ENCODE data around the gene MIEN1.
A peak's percentile ranks its signal among the peaks of the same experiment; 100 is the strongest.
"Not testable (repeated sequence)": the region's sequence is repeated elsewhere in the genome, so short reads cannot be mapped to it uniquely, and the experiment has no call there.

The MIEN1 gene

DNA sequence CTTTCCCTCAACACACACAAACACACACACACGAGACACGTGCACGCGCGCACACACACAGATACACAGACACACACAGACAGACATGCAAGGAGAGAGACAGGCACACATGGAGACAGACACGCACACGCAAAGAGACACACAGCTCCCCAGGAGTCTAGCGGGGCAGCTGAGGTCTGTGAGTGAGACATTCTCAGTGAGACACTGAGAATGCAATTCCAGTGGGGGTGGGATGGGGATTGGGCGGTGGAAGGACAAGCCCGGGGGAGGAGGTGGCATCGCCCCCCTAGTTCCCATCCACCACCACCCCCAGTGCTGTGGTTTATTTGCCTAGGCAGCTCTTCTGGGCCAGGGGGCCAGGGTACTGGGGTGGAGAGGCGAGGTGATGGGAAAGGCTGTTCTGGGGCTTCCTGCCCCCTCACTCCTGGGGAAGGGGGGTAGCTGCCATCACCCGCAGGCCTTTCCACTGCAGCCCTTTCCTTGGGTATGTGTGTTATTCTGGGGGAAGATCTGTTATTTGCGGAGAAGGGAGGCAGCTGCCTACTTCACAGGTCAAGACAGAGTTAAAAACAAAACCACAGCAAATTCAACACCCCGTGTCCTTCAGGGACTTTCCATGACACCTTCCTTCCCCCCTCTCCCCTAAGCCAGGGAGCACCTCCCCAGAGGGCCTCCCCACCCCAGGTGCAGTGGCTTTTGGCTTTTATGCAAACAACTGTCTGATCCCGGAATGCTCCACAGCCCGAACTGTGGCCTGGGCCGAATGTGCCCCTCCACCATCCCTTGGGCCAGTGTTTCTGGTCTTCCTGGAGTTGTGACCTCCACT lies 25.4 kb upstream of the MIEN1 start:
- DNase-seq, result no peak

DNA sequence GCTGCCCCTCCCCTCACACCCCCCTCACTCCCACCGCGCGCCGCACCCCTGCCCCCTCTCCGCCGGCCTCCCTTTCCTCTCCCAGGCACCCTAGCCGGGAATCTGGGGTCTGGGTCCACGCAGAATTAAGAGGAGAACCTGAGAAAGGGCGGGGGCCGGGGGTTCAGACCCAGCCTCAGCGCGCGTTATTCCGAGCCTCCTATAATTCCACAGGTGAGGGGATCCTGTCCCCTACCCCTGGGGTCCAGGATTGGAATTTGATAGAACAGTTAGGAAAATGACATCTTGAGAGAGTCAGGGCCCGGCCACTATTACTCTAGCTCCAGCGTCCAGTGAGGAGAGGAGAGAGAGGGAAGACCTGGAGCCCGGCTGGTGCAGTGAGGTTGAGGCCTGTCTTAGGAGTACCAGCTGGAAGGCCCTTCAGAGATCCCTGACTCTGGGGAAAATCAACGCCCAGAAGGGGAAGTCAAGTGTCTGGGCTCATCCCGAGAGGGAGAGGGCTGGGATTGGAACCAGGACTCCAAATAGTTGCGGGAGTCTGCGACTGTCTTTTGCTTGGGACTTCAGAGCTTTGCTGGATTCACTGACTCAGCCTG lies 24.7 kb upstream of the MIEN1 start:
- no peak for DNase-seq

DNA sequence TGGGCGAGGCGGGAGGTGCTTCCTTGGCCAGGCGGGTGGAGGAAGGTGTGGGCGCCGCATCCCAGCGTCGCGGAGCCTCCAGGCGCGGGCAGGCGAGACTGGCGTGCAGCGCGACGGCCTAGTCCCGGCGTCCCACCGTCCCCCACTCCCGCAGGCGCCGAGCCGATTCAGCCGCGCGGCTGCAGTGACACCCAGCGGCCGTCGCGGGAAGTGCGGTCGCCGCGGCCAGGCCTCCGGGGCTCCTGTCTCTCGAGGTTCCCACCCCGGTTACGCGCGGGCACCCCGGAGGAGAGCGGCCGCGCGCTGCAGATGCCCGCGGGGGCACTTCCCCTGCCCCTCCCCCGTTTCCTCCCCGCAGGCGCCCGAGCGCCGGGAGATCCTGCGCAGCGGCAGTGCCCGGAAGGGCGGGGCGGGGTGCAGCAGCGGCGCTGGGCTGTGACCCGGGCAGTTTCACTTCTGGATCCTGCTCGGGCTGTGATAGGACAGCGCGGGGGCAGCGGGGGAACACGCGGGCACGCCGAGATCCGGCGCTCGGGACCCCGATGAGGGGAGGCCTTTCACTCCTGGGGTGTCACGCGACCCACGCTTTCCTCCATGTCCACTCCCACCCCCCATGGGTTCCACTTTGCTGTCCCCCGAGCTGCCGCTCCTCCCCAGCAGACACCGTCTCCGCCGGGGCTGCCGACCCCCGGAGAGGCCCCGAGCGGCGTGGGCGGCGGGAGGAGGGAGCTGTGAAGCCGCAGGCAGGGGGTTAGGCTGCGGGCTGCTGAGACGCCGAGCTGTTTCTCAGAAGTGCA lies 24.0 kb upstream of the MIEN1 start:
- DNase-seq, result peak; percentile 94

DNA sequence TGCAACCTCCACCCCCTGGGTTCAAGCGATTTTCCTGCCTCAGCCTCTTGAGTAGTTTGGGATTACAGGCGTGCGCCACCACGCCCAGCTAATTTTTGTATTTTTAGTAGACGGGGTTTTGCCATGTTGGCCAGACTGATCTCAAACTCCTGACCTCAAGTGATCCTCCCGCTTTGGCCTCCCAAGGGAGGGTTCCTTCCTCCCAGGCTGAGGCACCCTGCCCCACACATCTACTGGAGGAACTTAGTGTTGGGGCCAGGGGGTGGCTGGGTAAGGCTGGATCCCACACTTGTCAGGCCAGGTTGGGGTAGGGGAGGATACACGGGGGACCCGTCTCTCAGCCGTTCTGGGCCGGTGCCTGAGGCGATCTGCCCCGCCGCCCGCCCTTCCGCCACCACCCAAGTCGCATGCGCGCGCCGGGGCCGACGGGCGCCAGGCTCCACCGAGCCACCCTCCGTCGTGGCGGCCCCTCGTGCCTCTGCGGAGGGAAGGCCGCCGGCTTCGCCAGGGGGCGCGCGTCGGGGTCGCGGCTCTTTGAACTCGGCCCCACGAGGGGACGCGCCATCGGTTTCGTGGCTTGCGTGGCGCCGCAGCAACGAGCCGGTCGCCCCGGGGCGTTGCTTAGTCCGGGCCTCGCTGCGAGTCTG lies 23.3 kb upstream of the MIEN1 start:
- DNase-seq, result no peak

DNA sequence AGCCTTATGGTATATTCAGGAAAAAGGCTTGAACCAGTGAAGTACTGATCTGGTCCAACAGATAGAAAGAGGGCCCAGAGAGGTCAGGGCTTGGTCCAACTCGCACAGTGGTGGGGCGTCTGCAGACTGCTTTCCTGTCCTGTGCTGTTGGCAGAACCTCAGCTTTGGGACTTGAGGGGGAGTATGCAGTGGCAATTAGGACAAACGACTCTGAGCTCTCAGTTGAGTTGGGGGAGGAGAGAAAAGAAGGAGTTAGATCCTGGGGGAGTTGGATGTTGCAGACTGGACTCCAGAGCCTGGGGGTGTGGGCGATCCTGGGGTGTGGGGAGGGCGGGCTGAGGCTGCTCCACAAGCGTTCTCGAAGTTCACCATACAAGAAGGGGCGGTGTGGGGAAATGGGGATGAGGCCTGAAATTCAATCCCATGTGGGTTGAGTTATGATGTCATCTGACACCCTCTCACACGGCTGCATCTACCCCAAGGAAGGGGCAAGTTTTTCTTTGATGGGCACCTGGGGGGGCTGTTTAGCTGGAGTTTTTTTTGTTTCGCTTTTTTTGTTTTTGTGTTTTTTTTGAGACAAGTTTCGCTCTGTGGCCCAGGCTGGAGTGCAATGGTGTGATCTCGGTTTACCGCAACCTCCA lies 22.0 kb upstream of the MIEN1 start:
- DNase-seq, result peak; percentile 55

DNA sequence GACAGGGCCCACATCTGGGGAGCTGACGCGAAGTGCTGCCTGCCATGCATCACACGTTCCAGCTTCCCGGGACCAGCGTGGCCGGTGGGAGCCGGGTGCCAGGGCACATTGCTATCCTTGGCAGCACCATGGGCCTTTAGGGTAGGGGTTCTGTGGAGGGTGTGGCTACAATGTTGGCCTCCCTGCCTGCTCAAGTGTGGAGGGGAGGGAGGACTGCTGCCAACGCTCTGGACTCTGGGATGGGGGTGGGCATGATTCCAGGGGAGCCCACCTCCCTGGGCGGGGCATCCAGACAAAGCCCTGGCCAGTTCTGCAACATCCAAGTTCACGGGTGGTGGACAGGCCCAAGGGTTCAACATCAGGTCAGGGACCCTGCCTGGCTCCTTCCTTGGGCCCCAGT lies 21.3 kb upstream of the MIEN1 start:
- no peak for DNase-seq

DNA sequence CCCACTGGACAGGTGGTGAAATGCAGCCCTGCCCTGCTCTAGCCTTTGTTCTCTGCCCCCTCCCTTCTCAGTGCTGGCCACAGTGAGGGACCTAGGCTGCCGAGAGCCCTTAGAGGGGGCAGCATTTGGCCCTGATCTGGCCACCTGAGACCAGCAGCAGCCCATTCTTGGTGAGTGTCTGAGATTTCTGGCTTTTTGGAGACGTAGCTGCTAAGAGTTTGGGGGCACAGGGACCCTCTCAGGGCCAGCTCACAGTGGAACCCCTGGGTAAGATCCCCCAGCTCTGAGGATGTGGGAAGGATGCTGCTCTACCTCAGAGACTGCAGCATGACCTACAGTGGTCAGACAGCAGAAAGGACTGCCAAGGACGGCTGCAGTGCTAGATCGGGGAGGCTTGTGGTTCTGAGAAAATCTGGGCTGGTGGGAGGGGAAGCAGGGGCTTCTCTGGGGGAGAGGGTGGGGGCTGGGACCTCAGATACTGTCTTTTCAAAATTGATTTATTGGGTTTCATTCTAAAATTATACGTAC lies 20.7 kb upstream of the MIEN1 start:
- DNase-seq, result no peak

DNA sequence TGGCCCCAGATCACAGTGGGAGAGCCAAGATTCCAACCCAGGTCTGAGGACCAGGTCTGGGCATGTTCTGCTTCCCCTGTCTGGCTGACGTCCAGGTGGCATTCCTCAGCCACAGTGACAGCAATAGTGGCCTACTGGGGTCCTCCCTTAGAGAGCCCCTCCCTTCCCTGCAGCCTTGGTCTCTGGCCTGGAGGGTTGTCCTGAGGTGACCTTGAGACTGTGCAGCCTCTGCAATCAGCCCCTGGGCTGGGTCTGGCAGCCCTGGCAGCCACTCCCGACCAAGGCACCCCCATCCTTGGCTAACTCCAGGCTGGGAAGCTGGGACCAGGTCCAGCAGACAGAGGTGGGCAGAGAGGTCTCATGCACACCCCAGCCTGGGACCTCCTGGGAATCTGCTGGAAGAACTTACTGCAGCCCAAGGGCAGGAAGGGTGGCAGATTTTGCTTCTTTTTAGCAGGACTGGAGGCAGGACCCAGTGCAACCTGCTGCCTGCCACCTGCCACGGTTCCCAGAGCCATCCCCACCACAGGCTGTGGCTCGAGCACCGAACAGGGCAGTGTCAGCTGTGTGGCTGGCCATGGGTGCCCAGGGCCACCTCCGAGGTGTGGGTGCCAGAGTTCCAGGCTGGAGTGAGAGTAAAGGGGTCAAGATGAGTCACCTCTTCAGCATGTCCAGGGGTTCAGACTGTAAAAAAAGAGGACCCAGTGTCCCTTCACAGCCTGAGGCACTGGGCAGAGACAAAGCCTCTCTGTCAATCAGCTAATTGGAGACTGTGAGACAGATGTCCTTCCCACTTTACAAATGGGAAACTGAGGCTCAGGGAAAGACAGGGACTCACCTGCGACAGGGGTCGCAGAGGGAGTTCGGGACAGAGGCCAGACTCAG lies 20.0 kb upstream of the MIEN1 start:
- peak; percentile 60 for DNase-seq

DNA sequence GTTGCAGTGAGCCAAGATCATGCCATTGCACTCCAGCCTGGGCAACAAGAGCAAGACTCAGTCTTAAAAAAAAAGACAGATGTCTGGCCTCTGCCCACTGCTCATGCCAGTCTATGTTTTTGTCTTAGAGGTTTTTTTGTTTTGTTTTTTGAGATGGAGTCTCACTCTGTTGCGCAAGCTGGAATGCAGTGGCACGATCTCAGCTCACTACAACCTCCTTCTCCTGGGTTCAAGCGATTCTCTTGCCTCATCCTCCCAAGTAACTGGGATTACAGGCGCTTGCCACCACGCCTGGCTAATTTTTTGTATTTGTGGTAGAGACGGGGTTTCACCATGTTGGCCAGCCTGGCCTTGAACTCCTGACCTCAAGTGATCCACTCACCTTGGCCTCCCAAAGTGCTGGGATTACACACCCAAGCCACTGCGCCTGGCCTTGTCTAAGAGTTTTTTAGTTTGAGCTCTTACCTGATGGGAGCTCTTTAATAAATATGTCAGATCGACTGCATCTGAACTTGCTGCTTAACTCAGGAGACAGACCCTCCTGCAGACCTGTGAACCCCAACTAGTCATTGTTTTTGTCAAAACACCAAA lies 18.2 kb upstream of the MIEN1 start:
- not testable (repeated sequence) for DNase-seq

DNA sequence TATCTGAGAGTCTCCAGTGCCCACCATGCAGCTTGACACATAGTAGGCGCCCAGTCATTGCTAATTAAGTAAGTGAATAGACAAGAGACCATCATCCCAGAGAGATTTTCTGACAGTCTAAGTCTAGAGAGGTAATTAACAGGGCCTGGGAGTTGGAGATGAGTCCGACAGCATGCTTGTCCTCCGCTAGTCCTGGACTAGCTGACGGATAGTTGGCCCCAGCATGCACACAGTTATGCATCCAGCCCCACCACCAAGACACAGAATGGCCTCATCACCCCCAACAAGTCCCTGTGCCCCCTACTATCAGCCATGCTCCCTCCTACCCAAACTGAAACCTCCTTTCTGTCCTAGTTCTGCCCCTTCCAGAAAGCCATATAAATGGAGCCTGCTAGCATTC lies 17.4 kb upstream of the MIEN1 start:
- DNase-seq, result no peak

DNA sequence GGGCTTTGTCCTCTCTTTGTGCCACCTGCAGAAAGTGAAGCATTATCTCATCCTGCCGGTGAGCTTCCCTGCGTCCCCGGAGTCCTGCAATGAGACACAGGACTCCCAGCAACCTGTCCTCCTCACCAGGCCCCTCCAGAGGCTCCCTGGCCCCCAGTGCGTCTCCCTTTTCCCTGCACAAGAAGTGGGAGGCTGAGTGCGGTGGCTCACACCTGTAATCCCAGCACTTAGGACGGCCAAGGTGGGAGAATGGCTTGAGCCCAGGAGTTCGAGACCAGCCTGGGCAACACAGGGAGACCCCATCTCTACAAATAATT lies 15.8 kb upstream of the MIEN1 start:
- no peak for DNase-seq

DNA sequence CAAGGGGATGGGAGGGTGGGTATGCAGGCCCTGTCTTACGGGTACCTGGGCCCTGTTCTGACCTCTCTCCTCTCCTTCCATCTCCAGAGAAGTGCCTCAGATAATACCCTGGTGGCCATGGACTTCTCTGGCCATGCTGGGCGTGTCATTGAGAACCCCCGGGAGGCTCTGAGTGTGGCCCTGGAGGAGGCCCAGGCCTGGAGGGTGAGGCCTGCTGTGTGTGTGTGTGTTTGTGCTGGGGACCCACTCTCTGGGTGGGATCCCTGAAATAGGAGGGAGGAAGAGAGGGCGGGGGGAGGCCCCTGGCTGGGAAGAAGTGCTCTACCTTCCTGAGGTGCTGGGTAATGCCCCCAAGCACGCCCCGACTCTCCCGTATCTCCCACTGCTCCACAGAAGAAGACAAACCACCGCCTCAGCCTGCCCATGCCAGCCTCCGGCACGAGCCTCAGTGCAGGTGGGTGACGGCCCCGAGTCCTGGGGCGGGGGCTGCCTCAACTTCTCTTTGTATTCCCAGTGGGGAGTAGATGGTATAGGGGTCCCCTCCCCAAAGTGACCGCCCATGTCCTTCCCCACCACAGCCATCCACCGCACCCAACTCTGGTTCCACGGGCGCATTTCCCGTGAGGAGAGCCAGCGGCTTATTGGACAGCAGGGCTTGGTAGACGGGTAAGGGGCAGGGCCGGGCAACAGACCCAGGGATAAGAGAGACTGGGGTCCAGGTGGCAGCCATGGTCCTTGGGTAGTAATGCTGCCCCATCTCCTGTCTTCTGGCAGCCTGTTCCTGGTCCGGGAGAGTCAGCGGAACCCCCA lies 15.2 kb upstream of the MIEN1 start:
- DNase-seq, result no peak

DNA sequence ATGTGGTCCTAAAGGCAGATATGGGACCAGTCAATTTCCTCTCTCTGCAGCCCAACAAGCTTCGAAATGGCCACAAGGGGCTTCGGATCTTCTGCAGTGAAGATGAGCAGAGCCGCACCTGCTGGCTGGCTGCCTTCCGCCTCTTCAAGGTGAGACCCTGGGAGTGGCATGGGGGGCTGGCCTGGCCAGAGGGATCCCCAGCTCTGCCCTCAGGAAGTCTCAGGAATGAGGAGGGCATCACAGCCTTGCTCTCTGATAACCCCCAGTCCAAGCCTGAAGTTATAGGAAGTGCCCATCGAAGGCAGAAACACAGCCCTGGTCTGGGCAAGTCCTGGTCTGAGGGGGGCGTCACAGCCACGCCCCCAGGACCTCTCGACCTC lies 14.5 kb upstream of the MIEN1 start:
- no peak for DNase-seq

DNA sequence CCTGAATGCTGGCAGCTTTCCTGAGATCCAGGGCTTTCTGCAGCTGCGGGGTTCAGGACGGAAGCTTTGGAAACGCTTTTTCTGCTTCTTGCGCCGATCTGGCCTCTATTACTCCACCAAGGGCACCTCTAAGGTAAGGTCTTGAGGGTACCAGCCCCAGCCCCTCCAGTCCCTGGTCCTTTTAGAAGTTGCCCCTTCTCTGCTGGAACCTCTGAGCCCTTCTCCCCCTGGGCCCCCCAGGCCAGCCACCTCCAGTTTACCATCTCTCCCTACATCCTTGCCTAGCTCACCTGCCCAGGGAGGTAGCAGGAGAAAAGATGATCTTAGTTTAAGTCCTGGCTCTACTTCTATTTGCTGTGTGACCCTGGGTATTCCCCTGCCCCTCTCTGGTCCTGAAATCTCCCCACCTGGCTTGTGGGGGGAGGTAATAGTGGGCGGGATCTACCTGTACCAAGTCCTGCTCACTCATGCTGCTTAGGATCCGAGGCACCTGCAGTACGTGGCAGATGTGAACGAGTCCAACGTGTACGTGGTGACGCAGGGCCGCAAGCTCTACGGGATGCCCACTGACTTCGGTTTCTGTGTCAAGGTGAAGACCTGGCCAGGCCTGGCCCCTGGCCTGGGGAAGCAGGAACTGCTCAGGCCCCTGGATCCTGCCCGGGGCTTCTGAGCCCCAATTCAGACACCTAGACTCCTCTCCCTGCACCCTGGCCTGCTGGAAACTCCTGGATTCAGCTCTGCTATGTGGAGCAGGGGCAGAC lies 13.9 kb upstream of the MIEN1 start:
- DNase-seq, result no peak

DNA sequence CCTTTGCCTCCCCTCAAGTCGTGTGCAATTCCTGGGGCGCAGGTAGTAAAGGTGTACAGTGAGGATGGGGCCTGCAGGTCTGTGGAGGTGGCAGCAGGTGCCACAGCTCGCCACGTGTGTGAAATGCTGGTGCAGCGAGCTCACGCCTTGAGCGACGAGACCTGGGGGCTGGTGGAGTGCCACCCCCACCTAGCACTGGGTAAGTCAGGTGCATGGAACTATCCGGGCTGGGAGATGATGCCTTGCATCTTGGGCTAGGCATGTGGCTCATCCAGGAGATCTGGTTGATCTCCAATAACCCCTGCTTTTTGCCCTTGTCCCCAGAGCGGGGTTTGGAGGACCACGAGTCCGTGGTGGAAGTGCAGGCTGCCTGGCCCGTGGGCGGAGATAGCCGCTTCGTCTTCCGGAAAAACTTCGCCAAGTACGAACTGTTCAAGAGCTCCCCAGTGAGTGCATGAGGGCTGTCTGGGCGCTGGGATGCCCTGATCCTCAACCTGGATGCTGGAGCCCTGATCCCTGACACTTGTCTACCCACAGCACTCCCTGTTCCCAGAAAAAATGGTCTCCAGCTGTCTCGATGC lies 12.6 kb upstream of the MIEN1 start:
- DNase-seq, result no peak

DNA sequence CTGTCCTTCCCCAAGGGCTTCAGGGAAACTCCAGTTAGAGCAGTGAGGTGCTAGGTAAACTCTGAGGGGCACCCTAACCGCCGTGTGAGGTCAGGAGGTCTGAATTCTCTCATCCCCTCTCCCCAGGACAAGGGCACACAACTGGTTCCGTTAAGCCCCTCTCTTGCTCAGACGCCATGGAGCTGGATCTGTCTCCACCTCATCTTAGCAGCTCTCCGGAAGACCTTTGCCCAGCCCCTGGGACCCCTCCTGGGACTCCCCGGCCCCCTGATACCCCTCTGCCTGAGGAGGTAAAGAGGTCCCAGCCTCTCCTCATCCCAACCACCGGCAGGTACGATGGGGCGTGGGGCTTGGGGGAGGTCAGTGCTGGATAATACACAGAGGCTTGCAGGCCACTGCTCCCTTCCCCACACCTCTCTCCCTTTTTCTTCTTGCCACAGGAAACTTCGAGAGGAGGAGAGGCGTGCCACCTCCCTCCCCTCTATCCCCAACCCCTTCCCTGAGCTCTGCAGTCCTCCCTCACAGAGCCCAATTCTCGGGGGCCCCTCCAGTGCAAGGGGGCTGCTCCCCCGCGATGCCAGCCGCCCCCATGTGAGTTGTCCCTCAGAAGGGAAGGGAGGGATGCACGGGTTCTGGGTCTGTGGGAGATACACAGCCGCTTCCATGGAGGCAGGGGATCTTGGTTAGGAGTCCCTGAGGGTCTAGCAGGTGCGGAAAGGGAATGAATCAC lies 12.0 kb upstream of the MIEN1 start:
- no peak for DNase-seq

DNA sequence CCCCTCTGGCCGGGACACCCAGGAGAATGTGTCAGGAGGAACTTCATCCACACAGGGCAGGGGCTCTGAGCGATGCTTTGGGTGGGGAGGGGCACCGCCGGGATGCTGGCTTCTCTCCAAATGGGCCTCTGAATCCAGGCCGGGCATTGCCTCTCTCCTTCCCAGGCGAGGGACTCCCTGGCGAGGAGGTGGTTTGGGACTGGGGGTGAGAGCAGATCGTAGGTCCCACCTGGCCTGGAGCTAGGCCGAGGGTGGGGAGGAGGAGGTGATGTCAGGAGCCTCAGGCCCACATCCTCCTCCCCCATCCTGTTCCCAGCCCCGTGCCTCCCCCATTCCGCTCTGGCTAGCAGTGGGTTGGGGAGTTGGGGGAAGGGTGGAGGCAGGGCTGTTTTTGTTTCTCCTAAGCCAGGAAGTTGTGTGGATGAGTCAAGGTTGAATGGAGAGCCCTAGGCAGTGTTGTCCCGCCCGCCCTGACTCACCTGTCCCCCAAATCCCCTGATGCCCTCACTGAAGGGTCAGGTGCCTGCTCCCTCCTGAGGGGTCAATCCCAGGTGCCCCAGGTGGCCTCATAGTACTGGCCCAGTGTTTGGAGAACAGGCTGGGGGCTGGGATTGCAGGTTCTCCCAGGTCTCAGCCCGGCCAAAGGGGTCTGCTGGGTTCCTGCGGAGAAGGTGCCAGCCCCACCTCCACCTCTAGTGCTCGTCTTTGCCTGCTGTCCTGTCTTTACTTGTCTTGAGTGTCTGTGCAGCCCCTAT lies 10.2 kb upstream of the MIEN1 start:
- peak; percentile 95 for DNase-seq

DNA sequence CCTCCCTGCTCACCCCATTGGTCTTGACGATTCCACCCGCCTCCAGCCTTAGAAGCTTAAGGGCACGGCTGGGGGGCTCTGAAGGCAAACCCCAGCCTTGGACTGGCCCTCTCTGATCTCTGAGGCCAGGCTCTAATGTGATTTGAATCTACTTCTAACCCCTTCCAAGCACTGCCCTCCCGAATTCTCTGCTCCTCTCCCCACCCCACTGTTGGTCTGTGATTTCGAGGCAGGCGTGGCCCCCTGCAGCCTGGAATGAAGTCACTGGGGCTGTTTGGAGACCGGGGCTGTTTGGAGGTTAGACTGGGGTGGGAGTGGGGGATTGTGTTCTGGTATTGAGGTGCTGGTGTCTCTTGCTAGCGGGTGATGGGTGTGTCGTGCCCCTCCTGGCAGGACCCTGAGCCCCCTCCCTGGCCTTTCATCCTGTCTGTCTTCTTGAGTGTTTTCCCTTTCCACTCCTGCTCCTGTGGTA lies 9.6 kb upstream of the MIEN1 start:
- peak; percentile 81 for DNase-seq

Data from islet precursor cell (in vitro differentiated cells).